Measurements from ENCODE around the gene NFAT5. TPM values are rescaled to one million over a fixed set of nuclear protein-coding genes. Genes with fewer than 3 reads are reported as not detected.

NFAT5 gene
- total RNA-seq, 1 experiment from 2014 or later, result 38.2 TPM

DNA sequence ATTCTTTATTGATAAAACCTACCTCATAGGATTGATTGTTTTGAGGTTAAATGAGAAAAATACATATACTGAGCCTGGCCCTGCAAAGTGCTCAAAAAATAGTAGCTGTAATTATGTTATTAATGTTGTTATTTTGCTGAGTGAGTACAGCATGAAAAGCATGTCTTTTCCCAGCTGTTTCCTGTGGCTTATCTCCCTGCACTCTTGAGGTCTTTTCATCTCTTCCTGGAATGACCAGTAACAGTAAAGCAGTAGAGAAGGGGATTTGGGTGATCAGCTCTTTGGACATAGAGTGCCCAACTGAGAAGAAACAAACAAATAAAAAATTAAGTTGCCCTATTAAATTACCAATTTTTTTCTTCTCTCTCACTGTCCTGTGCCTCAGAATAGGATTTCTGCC is 53.7 kb downstream of the NFAT5 start:
- H3K4me2 ChIP-seq, result no peak overlapping the region
- BruUV-seq (replicated peaks), result no TSS peak
- intact Hi-C loops (cut with micrococcal nuclease; ENCODE audit: unreplicated experiment), result no loop called here
- H3K27ac ChIP-seq, result no peak overlapping the region
- no peaks in the 10 kb centered on the region for H3K27me3 ChIP-seq (ENCODE audit: insufficient read depth, low read depth)
- no peaks in the 10 kb centered on the region for H3K9me2 ChIP-seq (ENCODE audit: insufficient read depth)
- H3K4me3 ChIP-seq, result no peak overlapping the region
- no peak for DNase-seq
- H3F3A ChIP-seq (ENCODE audit: insufficient read depth, low read depth), result peaks cover 54% of the 10 kb centered on the region; the same call in 1 of the 2 replicates
- peaks cover 96% of the 10 kb centered on the region for H3K79me2 ChIP-seq (ENCODE audit: low read depth)
- no peaks in the 10 kb centered on the region for H3K9me3 ChIP-seq (ENCODE audit: insufficient read depth, low read depth)
- no peak overlapping the region for H2AFZ ChIP-seq
- ChIA-PET CTCF (no interaction called here), POLR2A (ENCODE audit: unreplicated experiment) (no interaction called here)
- no peaks in the 10 kb centered on the region for H3K4me1 ChIP-seq (replicated peaks; ENCODE audit: insufficient read depth)
- TF ChIP-seq, protein P1, sequence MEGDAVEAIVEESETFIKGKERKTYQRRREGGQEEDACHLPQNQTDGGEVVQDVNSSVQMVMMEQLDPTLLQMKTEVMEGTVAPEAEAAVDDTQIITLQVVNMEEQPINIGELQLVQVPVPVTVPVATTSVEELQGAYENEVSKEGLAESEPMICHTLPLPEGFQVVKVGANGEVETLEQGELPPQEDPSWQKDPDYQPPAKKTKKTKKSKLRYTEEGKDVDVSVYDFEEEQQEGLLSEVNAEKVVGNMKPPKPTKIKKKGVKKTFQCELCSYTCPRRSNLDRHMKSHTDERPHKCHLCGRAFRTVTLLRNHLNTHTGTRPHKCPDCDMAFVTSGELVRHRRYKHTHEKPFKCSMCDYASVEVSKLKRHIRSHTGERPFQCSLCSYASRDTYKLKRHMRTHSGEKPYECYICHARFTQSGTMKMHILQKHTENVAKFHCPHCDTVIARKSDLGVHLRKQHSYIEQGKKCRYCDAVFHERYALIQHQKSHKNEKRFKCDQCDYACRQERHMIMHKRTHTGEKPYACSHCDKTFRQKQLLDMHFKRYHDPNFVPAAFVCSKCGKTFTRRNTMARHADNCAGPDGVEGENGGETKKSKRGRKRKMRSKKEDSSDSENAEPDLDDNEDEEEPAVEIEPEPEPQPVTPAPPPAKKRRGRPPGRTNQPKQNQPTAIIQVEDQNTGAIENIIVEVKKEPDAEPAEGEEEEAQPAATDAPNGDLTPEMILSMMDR (conservative IDR thresholded peaks at IDR 0.05), result no peak
- no peak for TF ChIP-seq EZH2 (IDR thresholded peaks at IDR 0.05; ENCODE audit: low read depth)
- H4K20me1 ChIP-seq (ENCODE audit: insufficient read depth), result peaks cover 78% of the 10 kb centered on the region
- no peaks in the 10 kb centered on the region; the same call in 1 of the 2 replicates for H3K36me3 ChIP-seq (ENCODE audit: low read depth)

DNA sequence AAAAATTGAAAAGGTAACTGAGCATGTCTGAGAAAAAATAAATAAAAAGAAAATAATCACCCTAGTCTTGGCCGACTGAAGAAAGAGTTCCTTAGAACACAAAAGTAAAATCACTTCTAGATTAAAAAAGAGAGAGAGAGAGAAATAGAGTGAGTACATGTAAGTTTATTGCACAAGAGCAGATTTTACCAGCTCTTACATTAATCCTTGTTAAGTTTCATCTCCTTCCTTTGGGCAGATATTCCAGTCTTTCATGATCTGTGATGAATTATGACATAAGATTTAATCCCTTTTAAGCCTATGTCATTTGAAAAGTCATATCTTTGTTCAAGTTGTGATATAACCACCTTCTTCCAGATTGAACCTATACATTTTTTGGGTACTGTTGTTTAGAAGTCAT is 54.8 kb downstream of the NFAT5 start:
- no peak for DNase-seq
- Histone ChIP-seq H3K27me3 (ENCODE audit: insufficient read depth, low read depth) (no peaks in the 10 kb centered on the region), H3K79me2 (ENCODE audit: low read depth) (peaks cover 91% of the 10 kb centered on the region), H3K4me2 (no peak overlapping the region), H3F3A (ENCODE audit: insufficient read depth, low read depth) (peaks cover 58% of the 10 kb centered on the region; the same call in 1 of the 2 replicates), H3K36me3 (ENCODE audit: low read depth) (no peaks in the 10 kb centered on the region; the same call in 1 of the 2 replicates), H3K4me1 (replicated peaks; ENCODE audit: insufficient read depth) (no peaks in the 10 kb centered on the region), H3K9me3 (ENCODE audit: insufficient read depth, low read depth) (no peaks in the 10 kb centered on the region), H3K27ac (no peak overlapping the region), H3K4me3 (no peak overlapping the region), H4K20me1 (ENCODE audit: insufficient read depth) (peaks cover 74% of the 10 kb centered on the region), H3K9me2 (ENCODE audit: insufficient read depth) (no peaks in the 10 kb centered on the region), H2AFZ (no peak overlapping the region)
- intact Hi-C loops (cut with micrococcal nuclease; ENCODE audit: unreplicated experiment), result no loop called here
- ChIA-PET CTCF (no interaction called here), POLR2A (ENCODE audit: unreplicated experiment) (interaction anchor here (0.5 kb wide), 1 partner anchor 1099 kb away, joined by 3 read pairs; no protein-coding TSS in a partner anchor)
- TF ChIP-seq, protein P1 (conservative IDR thresholded peaks at IDR 0.05), result no peak
- TF ChIP-seq EZH2 (IDR thresholded peaks at IDR 0.05; ENCODE audit: low read depth), result no peak
- BruUV-seq (replicated peaks), result no TSS peak

DNA sequence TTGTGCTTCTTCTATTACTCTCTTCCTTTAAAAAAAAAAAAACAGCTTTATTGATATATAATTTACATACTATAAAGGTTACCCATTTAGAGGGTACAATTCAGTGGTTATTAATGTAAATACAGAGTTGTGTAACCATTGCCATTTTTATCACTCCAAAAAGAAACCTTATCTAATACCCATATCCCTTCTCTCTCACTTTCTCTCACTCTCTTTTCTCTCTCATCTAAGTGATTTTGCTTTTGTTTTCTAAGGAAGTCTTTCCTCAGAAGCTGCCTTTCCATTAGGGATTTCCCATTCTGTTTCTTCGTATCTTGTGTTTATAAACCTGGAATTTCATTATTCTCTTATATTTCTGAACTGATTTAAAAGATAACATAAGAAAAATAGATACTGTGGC is 55.5 kb downstream of the NFAT5 start:
- ChIA-PET CTCF (interaction anchor here (0.6 kb wide), 1 partner anchor 134 kb away, joined by 3 read pairs; the partner anchor contains the start of gene NOB1), POLR2A (ENCODE audit: unreplicated experiment) (no interaction called here)
- Histone ChIP-seq H3K79me2 (ENCODE audit: low read depth) (peaks cover 84% of the 10 kb centered on the region), H3K4me1 (replicated peaks; ENCODE audit: insufficient read depth) (no peaks in the 10 kb centered on the region), H3K9me2 (ENCODE audit: insufficient read depth) (no peaks in the 10 kb centered on the region), H3F3A (ENCODE audit: insufficient read depth, low read depth) (peaks cover 61% of the 10 kb centered on the region; the same call in 1 of the 2 replicates), H3K9me3 (ENCODE audit: insufficient read depth, low read depth) (no peaks in the 10 kb centered on the region), H2AFZ (no peak overlapping the region), H3K27me3 (ENCODE audit: insufficient read depth, low read depth) (no peaks in the 10 kb centered on the region), H4K20me1 (ENCODE audit: insufficient read depth) (peaks cover 73% of the 10 kb centered on the region), H3K4me2 (no peak overlapping the region), H3K27ac (no peak overlapping the region), H3K4me3 (no peak overlapping the region), H3K36me3 (ENCODE audit: low read depth) (no peaks in the 10 kb centered on the region; the same call in 1 of the 2 replicates)
- DNase-seq, result no peak
- BruUV-seq (replicated peaks), result no TSS peak
- TF ChIP-seq EZH2 (IDR thresholded peaks at IDR 0.05; ENCODE audit: low read depth), result no peak
- TF ChIP-seq, protein P1 (conservative IDR thresholded peaks at IDR 0.05), result no peak
- intact Hi-C loops (cut with micrococcal nuclease; ENCODE audit: unreplicated experiment), result no loop called here

Measured in PC-9 (cell line).